Measurements from ENCODE around the gene ANGPT4. TPM values are rescaled to one million over a fixed set of nuclear protein-coding genes. Genes with fewer than 3 reads are reported as not detected.

ANGPT4 gene
- total and polyA plus RNA-seq, 9 of the 15 experiments (the other 6 are each of a cell fraction or from before 2014, with no cell fraction given): not detected

- H2AFZ ChIP-seq (ENCODE audit: low read depth, low read length): no peak overlapping the region
- BruUV-seq (replicated peaks): no TSS peak
- CTCF ChIA-PET (ENCODE audit: low intra/inter-chr PET ratio): no interaction called here
- H3K9ac ChIP-seq (ENCODE audit: insufficient read depth in 1 of 2, low read depth in 2 of 2, low read length in 2 of 2): no peak overlapping the region
- no peaks in the 10 kb centered on the region for H3K9me1 ChIP-seq (ENCODE audit: control insufficient read depth, insufficient read depth, low read length)
- intact Hi-C loops (cut with micrococcal nuclease) (no loop called here), in situ Hi-C loops (cut with MboI) (no loop called here)
- H3K27ac ChIP-seq (ENCODE audit: extremely low read depth, low read depth, low read length): no peak overlapping the region
- H3K9me3 ChIP-seq (replicated peaks; ENCODE audit: control insufficient read depth, insufficient read depth, low read depth, low read length): no peaks in the 10 kb centered on the region
- FAIRE-seq (no peak), ATAC-seq (no peak), DNase-seq (ENCODE audit: extremely low read depth in 1 of 4, low spot score in 3 of 4) (no peak)
- TF ChIP-seq E2F8 (IDR thresholded peaks at IDR 0.05; ENCODE audit: low read depth, partially characterized antibody): no peak
- H3K4me2 ChIP-seq (ENCODE audit: insufficient read depth, low read length): no peak overlapping the region
- H3K79me2 ChIP-seq (ENCODE audit: control insufficient read depth, insufficient read depth, low read length): no peaks in the 10 kb centered on the region
- no peak overlapping the region for H3K4me3 ChIP-seq
- no peaks in the 10 kb centered on the region for H4K20me1 ChIP-seq (replicated peaks; ENCODE audit: control insufficient read depth, insufficient read depth, low read length)
- no peaks in the 10 kb centered on the region for H3K36me3 ChIP-seq (ENCODE audit: control insufficient read depth, insufficient read depth, low read length)
- 4% methylated on average over 4 of the region's 4 CpGs for WGBS (ENCODE audit: insufficient coverage, low coverage, missing lambda C conversion rate)
- peaks cover 8 to 42% of the 10 kb centered on the region in 2 experiments; a peak in 4 of 5 replicates for H3K27me3 ChIP-seq (ENCODE audit: control insufficient read depth in 2 of 2, insufficient read depth in 2 of 2, low read length in 2 of 2)
- POLR2A ChIA-PET: interaction anchor here (0.6 to 0.8 kb wide), 2 partner anchors 8 to 45 kb away, joined by 3 read pairs; no protein-coding TSS in a partner anchor
- H3K4me1 ChIP-seq (replicated peaks in 1 of 2; ENCODE audit: control insufficient read depth in 2 of 2, insufficient read depth in 2 of 2, low read length in 2 of 2): no peaks in the 10 kb centered on the region; a peak in 1 of 5 replicates
Observed at GRCh38 chr20:917416-917815, 1.3 kb upstream of the ANGPT4 start.

GRCh38 chr20:916825-917224, 691 bp upstream of the ANGPT4 start:
- Histone ChIP-seq H3K27ac (ENCODE audit: extremely low read depth, low read depth, low read length) (no peak overlapping the region), H3K4me3 (no peak overlapping the region), H4K20me1 (replicated peaks; ENCODE audit: control insufficient read depth, insufficient read depth, low read length) (no peaks in the 10 kb centered on the region), H3K9me1 (ENCODE audit: control insufficient read depth, insufficient read depth, low read length) (no peaks in the 10 kb centered on the region), H3K4me2 (ENCODE audit: insufficient read depth, low read length) (no peak overlapping the region), H3K27me3 (ENCODE audit: control insufficient read depth in 2 of 2, insufficient read depth in 2 of 2, low read length in 2 of 2) (peaks cover 8 to 42% of the 10 kb centered on the region in 2 experiments; a peak in 4 of 5 replicates), H3K4me1 (replicated peaks in 1 of 2; ENCODE audit: control insufficient read depth in 2 of 2, insufficient read depth in 2 of 2, low read length in 2 of 2) (no peaks in the 10 kb centered on the region; a peak in 1 of 5 replicates), H3K36me3 (ENCODE audit: control insufficient read depth, insufficient read depth, low read length) (no peaks in the 10 kb centered on the region), H2AFZ (ENCODE audit: low read depth, low read length) (no peak overlapping the region), H3K9me3 (replicated peaks; ENCODE audit: control insufficient read depth, insufficient read depth, low read depth, low read length) (no peaks in the 10 kb centered on the region), H3K9ac (ENCODE audit: insufficient read depth in 1 of 2, low read depth in 2 of 2, low read length in 2 of 2) (no peak overlapping the region), H3K79me2 (ENCODE audit: control insufficient read depth, insufficient read depth, low read length) (no peaks in the 10 kb centered on the region)
- FAIRE-seq (no peak), DNase-seq (ENCODE audit: extremely low read depth in 1 of 4, low spot score in 3 of 4) (no peak), ATAC-seq (no peak)
- ChIA-PET POLR2A (interaction anchor here (0.6 kb wide), 1 partner anchor 44 kb away, joined by 3 read pairs; no protein-coding TSS in a partner anchor), CTCF (ENCODE audit: low intra/inter-chr PET ratio) (no interaction called here)
- intact Hi-C loops (cut with micrococcal nuclease) (no loop called here), in situ Hi-C loops (cut with MboI) (no loop called here)
- TF ChIP-seq PRDM10 (IDR thresholded peaks at IDR 0.05; ENCODE audit: partially characterized antibody) (peak; percentile 33), BACH1 (tag; IDR thresholded peaks at IDR 0.05) (no peak)
- WGBS (ENCODE audit: insufficient coverage, low coverage, missing lambda C conversion rate): no CpG with 5 or more reads among the region's 5 CpGs
- no TSS peak for BruUV-seq (replicated peaks)

All from K562 (cell line).